ENCODE measurements around the gene FAM25G.

Gene FAM25G

DNA sequence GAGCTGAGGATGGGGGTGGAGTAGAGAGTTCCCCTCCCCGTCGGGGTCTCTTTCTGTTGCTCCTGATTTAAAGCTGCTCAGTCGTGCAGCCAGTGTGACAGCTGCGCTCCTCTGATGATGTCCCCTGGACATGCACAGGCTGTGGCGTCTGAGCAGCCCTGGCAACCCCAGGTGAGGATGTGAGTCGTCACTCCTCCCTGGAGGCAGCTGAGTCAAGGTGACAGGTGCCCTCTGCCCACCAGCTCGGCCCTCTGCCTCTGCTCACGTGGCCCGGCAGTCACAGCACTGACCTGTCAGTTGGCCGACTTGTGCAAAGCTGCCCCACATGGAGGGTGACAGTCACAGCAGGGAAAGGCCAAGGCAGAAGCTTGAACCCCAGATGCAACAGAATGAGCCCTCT, 41.5 kb downstream of the FAM25G start:
- TF ChIP-seq EZH2 (optimal IDR thresholded peaks at IDR 0.05; ENCODE audit: low read depth, low read length) (no peak), EZH2phosphoT487 (IDR thresholded peaks at IDR 0.05; ENCODE audit: low read length) (no peak)
- TF ChIP-seq, protein P1, sequence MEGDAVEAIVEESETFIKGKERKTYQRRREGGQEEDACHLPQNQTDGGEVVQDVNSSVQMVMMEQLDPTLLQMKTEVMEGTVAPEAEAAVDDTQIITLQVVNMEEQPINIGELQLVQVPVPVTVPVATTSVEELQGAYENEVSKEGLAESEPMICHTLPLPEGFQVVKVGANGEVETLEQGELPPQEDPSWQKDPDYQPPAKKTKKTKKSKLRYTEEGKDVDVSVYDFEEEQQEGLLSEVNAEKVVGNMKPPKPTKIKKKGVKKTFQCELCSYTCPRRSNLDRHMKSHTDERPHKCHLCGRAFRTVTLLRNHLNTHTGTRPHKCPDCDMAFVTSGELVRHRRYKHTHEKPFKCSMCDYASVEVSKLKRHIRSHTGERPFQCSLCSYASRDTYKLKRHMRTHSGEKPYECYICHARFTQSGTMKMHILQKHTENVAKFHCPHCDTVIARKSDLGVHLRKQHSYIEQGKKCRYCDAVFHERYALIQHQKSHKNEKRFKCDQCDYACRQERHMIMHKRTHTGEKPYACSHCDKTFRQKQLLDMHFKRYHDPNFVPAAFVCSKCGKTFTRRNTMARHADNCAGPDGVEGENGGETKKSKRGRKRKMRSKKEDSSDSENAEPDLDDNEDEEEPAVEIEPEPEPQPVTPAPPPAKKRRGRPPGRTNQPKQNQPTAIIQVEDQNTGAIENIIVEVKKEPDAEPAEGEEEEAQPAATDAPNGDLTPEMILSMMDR (IDR thresholded peaks at IDR 0.05; ENCODE audit: low read length) = no peak
- H3K36me3 ChIP-seq (replicated peaks; ENCODE audit: insufficient read depth, low read length) = no peaks in the 10 kb centered on the region
- H3K27me3 ChIP-seq (replicated peaks; ENCODE audit: insufficient read depth, low read length) = peaks cover 24% of the 10 kb centered on the region
- H3K4me1 ChIP-seq (ENCODE audit: low read length) = no peaks in the 10 kb centered on the region
- no peak overlapping the region for H3K27ac ChIP-seq (ENCODE audit: low read length)
- no peak overlapping the region for H3K4me2 ChIP-seq (ENCODE audit: low read depth, low read length)
- no peak for DNase-seq
- no peak overlapping the region for H3K4me3 ChIP-seq (ENCODE audit: low read length)
- no peaks in the 10 kb centered on the region for H3K9me2 ChIP-seq (replicated peaks; ENCODE audit: insufficient read depth, low read length)
- no peaks in the 10 kb centered on the region for H3K9me3 ChIP-seq (replicated peaks; ENCODE audit: insufficient read depth, low read length)
- no peaks in the 10 kb centered on the region for H4K20me1 ChIP-seq (ENCODE audit: insufficient read depth, low read length)
- H3K79me2 ChIP-seq (ENCODE audit: low read length) = no peaks in the 10 kb centered on the region
- no peak overlapping the region for H2AFZ ChIP-seq (ENCODE audit: low read length)
- no peaks in the 10 kb centered on the region for H3F3A ChIP-seq (ENCODE audit: insufficient read depth, low read length)
- H3K9ac ChIP-seq (ENCODE audit: low read length) = no peak overlapping the region

GRCh38 chr10:47449102-47449978, 42.2 kb downstream of the FAM25G start:
- no peaks in the 10 kb centered on the region for H3K9me3 ChIP-seq (replicated peaks; ENCODE audit: insufficient read depth, low read length)
- H3K4me3 ChIP-seq (ENCODE audit: low read length) = no peak overlapping the region
- H3K9ac ChIP-seq (ENCODE audit: low read length) = no peak overlapping the region
- no peaks in the 10 kb centered on the region for H3K36me3 ChIP-seq (replicated peaks; ENCODE audit: insufficient read depth, low read length)
- H3K27me3 ChIP-seq (replicated peaks; ENCODE audit: insufficient read depth, low read length) = peaks cover 21% of the 10 kb centered on the region
- H3K4me2 ChIP-seq (ENCODE audit: low read depth, low read length) = no peak overlapping the region
- no peaks in the 10 kb centered on the region for H3K4me1 ChIP-seq (ENCODE audit: low read length)
- no peaks in the 10 kb centered on the region for H4K20me1 ChIP-seq (ENCODE audit: insufficient read depth, low read length)
- DNase-seq = no peak
- no peaks in the 10 kb centered on the region for H3F3A ChIP-seq (ENCODE audit: insufficient read depth, low read length)
- H2AFZ ChIP-seq (ENCODE audit: low read length) = no peak overlapping the region
- H3K9me2 ChIP-seq (replicated peaks; ENCODE audit: insufficient read depth, low read length) = no peaks in the 10 kb centered on the region
- H3K79me2 ChIP-seq (ENCODE audit: low read length) = no peaks in the 10 kb centered on the region
- TF ChIP-seq, protein P1 (IDR thresholded peaks at IDR 0.05; ENCODE audit: low read length) = no peak
- TF ChIP-seq EZH2 (optimal IDR thresholded peaks at IDR 0.05; ENCODE audit: low read depth, low read length) = no peak
- TF ChIP-seq EZH2phosphoT487 (IDR thresholded peaks at IDR 0.05; ENCODE audit: low read length) = no peak
- no peak overlapping the region for H3K27ac ChIP-seq (ENCODE audit: low read length)

DNA sequence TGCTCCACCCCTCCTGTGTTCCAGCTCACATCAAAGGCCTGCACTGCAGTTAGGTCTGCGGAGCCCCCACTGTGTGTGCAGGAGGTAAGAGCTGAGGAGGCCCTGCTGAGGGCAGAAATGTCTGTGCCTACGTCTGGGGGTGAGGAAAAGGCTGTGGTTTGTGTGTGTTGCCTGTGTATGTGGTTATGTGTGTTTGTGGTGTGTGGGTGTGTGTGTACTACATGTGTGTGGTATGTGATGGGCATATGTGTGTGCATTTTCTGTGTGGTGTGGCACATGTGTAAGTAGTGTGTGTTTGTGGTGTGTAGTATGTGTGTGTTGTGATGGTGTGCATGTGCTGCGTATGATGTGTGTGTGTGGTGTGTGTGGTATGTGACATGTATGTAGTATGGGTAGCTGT, 43.8 kb downstream of the FAM25G start:
- H2AFZ ChIP-seq (ENCODE audit: low read length) = no peak overlapping the region
- H3K9me2 ChIP-seq (replicated peaks; ENCODE audit: insufficient read depth, low read length) = no peaks in the 10 kb centered on the region
- DNase-seq = no peak
- no peaks in the 10 kb centered on the region for H3K79me2 ChIP-seq (ENCODE audit: low read length)
- 0 out of 2 replicates have a peak, but pooled peaks cover 9% of the 10 kb centered on the region for H3K27me3 ChIP-seq (replicated peaks; ENCODE audit: insufficient read depth, low read length)
- no peaks in the 10 kb centered on the region for H4K20me1 ChIP-seq (ENCODE audit: insufficient read depth, low read length)
- H3K36me3 ChIP-seq (replicated peaks; ENCODE audit: insufficient read depth, low read length) = no peaks in the 10 kb centered on the region
- H3K4me1 ChIP-seq (ENCODE audit: low read length) = no peaks in the 10 kb centered on the region
- no peaks in the 10 kb centered on the region for H3F3A ChIP-seq (ENCODE audit: insufficient read depth, low read length)
- H3K4me3 ChIP-seq (ENCODE audit: low read length) = no peak overlapping the region
- no peak overlapping the region for H3K4me2 ChIP-seq (ENCODE audit: low read depth, low read length)
- H3K9ac ChIP-seq (ENCODE audit: low read length) = no peak overlapping the region
- TF ChIP-seq, protein P1 (IDR thresholded peaks at IDR 0.05; ENCODE audit: low read length) = no peak
- TF ChIP-seq EZH2 (optimal IDR thresholded peaks at IDR 0.05; ENCODE audit: low read depth, low read length) = no peak
- no peak for TF ChIP-seq EZH2phosphoT487 (IDR thresholded peaks at IDR 0.05; ENCODE audit: low read length)
- no peaks in the 10 kb centered on the region for H3K9me3 ChIP-seq (replicated peaks; ENCODE audit: insufficient read depth, low read length)
- no peak overlapping the region for H3K27ac ChIP-seq (ENCODE audit: low read length)
